Effector memory CD4-positive, alpha-beta T cell (primary cell): ENCODE measurements around the gene ZKSCAN7.
A peak's percentile ranks its signal among the peaks of the same experiment; 100 is the strongest.
"Not testable (repeated sequence)": the region's sequence is repeated elsewhere in the genome, so short reads cannot be mapped to it uniquely, and the experiment has no call there.

Experiments used
- DNase-seq, 3 donors: peaks; one replicate each; pipeline ENCODE4 v3.0.0-alpha.2; 2020
- H3K27ac ChIP-seq: 2 replicates; pipeline ENCODE4 v1.7.0; 2013; ENCODE audit warnings: mild to moderate bottlenecking, low read length, moderate library complexity; ENCODE audit not compliant: insufficient read depth, poor library complexity, severe bottlenecking
- H3K27me3 ChIP-seq: replicated peaks from 2 replicates; pipeline ENCODE4 v1.7.0; 2013; ENCODE audit warnings: mild to moderate bottlenecking, low read length; ENCODE audit not compliant: insufficient read depth, control insufficient read depth, poor library complexity, severe bottlenecking
- H3K36me3 ChIP-seq: 2 replicates; pipeline ENCODE4 v1.7.0; 2013; ENCODE audit warnings: mild to moderate bottlenecking, low read length, moderate library complexity; ENCODE audit not compliant: control insufficient read depth, insufficient read depth
- H3K4me1 ChIP-seq: 2 replicates; pipeline ENCODE4 v1.7.0; 2013; ENCODE audit warnings: low read length, mild to moderate bottlenecking; ENCODE audit not compliant: control insufficient read depth, insufficient read depth, poor library complexity, severe bottlenecking
- H3K4me3 ChIP-seq: 2 replicates; pipeline ENCODE4 v1.7.0; 2013; ENCODE audit warnings: low read length, low read depth, mild to moderate bottlenecking; ENCODE audit not compliant: insufficient read depth, poor library complexity, severe bottlenecking
- H3K9me3 ChIP-seq: 2 replicates; pipeline ENCODE4 v1.7.0; 2013; ENCODE audit warnings: mild to moderate bottlenecking, low read length, moderate library complexity; ENCODE audit not compliant: control insufficient read depth

The ZKSCAN7 gene

GRCh38 chr3:44522494-44522933 is 32.5 kb upstream of the ZKSCAN7 start:
- Histone ChIP-seq H3K27ac (no peak overlapping the region), H3K4me1 (no peaks in the 10 kb centered on the region), H3K4me3 (no peak overlapping the region), H3K9me3 (no peaks in the 10 kb centered on the region), H3K27me3 (peaks cover 7% of the 10 kb centered on the region), H3K36me3 (no peaks in the 10 kb centered on the region)
- DNase-seq: no peak

- no peaks in the 10 kb centered on the region for H3K4me1 ChIP-seq
- no peak overlapping the region for H3K27ac ChIP-seq
- H3K36me3 ChIP-seq: no peaks in the 10 kb centered on the region
- no peaks in the 10 kb centered on the region for H3K9me3 ChIP-seq
- DNase-seq: no peak
- H3K27me3 ChIP-seq: peaks cover 7% of the 10 kb centered on the region
- no peak overlapping the region for H3K4me3 ChIP-seq
Measured at GRCh38 chr3:44525060-44525459, 29.9 kb upstream of the ZKSCAN7 start.

- Histone ChIP-seq H3K36me3 (no peaks in the 10 kb centered on the region), H3K4me3 (no peak overlapping the region), H3K27me3 (no peaks in the 10 kb centered on the region), H3K4me1 (no peaks in the 10 kb centered on the region), H3K27ac (no peak overlapping the region), H3K9me3 (no peaks in the 10 kb centered on the region)
- DNase-seq: no peak
Measured at GRCh38 chr3:44529927-44530326, 25.1 kb upstream of the ZKSCAN7 start.

- DNase-seq: no peak
- Histone ChIP-seq H3K4me1 (no peaks in the 10 kb centered on the region), H3K27me3 (no peaks in the 10 kb centered on the region), H3K36me3 (no peaks in the 10 kb centered on the region), H3K4me3 (no peak overlapping the region), H3K9me3 (no peaks in the 10 kb centered on the region), H3K27ac (no peak overlapping the region)
Measured at GRCh38 chr3:44530911-44531310, 24.1 kb upstream of the ZKSCAN7 start.

- H3K4me1 ChIP-seq, H3K9me3 ChIP-seq, H3K27ac ChIP-seq, H3K36me3 ChIP-seq, H3K27me3 ChIP-seq, H3K4me3 ChIP-seq, DNase-seq: not testable (repeated sequence)
Measured at GRCh38 chr3:44534659-44535058, 20.3 kb upstream of the ZKSCAN7 start.

GRCh38 chr3:44535364-44535763 is 19.6 kb upstream of the ZKSCAN7 start:
- H3K9me3 ChIP-seq: no peaks in the 10 kb centered on the region
- DNase-seq: no peak
- H3K4me3 ChIP-seq: no peak overlapping the region
- no peaks in the 10 kb centered on the region for H3K36me3 ChIP-seq
- H3K27ac ChIP-seq: no peak overlapping the region
- H3K27me3 ChIP-seq: peaks cover 3% of the 10 kb centered on the region
- H3K4me1 ChIP-seq: no peaks in the 10 kb centered on the region

GRCh38 chr3:44544811-44545210 is 10.2 kb upstream of the ZKSCAN7 start:
- not testable (repeated sequence) for H3K27me3 ChIP-seq, H3K27ac ChIP-seq, H3K36me3 ChIP-seq, DNase-seq, H3K4me1 ChIP-seq, H3K4me3 ChIP-seq, H3K9me3 ChIP-seq

- Histone ChIP-seq H3K36me3 (no peaks in the 10 kb centered on the region), H3K9me3 (no peaks in the 10 kb centered on the region), H3K27ac (no peak overlapping the region), H3K4me3 (peak overlapping the region; percentile 80), H3K4me1 (peaks cover 7% of the 10 kb centered on the region), H3K27me3 (no peaks in the 10 kb centered on the region)
- DNase-seq: no peak
Measured at GRCh38 chr3:44555723-44556122, 730 bp downstream of the ZKSCAN7 start.

GRCh38 chr3:44557074-44557473 is 2.1 kb downstream of the ZKSCAN7 start:
- Histone ChIP-seq H3K4me3 (no peak overlapping the region), H3K4me1 (peaks cover 7% of the 10 kb centered on the region), H3K27me3 (no peaks in the 10 kb centered on the region), H3K27ac (no peak overlapping the region), H3K9me3 (no peaks in the 10 kb centered on the region), H3K36me3 (no peaks in the 10 kb centered on the region)
- no peak for DNase-seq

- Histone ChIP-seq H3K9me3 (no peaks in the 10 kb centered on the region), H3K36me3 (peaks cover 4% of the 10 kb centered on the region), H3K4me3 (no peak overlapping the region), H3K27me3 (no peaks in the 10 kb centered on the region), H3K27ac (no peak overlapping the region), H3K4me1 (peaks cover 2% of the 10 kb centered on the region)
- no peak for DNase-seq
Measured at GRCh38 chr3:44561076-44561475, 6.1 kb downstream of the ZKSCAN7 start.

- Histone ChIP-seq H3K27ac (no peak overlapping the region), H3K4me3 (no peak overlapping the region), H3K36me3 (peaks cover 4% of the 10 kb centered on the region), H3K27me3 (no peaks in the 10 kb centered on the region), H3K9me3 (no peaks in the 10 kb centered on the region), H3K4me1 (no peaks in the 10 kb centered on the region)
- DNase-seq: no peak
Measured at GRCh38 chr3:44562147-44562546, 7.2 kb downstream of the ZKSCAN7 start.
